Brain pericyte (primary cell): ENCODE data around the gene EPM2A.

Source experiments
- DNase-seq: peaks from one replicate; pipeline ENCODE4 v3.0.0-alpha.2; 2012; ENCODE audit warnings: low read depth, low spot score

Gene EPM2A

DNA sequence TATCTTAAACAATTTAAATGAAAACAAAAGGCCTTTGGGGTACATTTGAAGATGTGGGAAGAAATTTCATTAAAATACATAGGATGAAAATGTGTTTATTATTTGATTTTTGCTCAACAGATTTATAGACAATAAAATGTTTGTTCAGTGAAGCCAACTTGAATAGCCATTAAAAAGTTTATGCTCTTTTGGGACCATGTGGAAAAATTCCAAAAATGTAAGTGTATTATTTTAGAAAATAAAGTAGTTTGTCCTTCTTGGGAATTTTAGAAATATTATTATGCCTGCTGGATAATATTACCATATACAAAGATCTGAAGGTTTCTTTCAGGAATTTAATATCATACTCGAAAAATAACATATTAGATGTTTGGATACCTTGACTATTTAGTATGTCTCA lies 131.3 kb downstream of the EPM2A start:
- no peak for DNase-seq

DNA sequence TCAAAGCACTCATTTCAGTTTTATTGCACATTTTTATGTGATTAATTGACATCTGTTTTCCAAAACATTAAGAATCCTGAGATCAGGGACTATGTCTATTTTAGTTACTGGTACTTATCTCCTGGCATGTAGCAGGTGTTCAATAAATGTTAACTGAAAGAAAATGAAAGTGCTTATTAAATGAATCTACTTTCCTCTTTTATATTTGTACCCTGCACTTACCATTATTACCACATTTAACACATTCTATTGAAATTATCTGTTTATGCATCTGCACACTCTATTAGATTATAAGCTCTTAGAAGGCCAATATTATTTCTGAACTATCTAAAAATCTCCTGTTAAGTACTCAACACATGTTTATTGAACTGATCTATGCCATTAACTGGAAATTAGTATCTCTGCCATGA lies 131.9 kb downstream of the EPM2A start:
- DNase-seq: no peak

DNA sequence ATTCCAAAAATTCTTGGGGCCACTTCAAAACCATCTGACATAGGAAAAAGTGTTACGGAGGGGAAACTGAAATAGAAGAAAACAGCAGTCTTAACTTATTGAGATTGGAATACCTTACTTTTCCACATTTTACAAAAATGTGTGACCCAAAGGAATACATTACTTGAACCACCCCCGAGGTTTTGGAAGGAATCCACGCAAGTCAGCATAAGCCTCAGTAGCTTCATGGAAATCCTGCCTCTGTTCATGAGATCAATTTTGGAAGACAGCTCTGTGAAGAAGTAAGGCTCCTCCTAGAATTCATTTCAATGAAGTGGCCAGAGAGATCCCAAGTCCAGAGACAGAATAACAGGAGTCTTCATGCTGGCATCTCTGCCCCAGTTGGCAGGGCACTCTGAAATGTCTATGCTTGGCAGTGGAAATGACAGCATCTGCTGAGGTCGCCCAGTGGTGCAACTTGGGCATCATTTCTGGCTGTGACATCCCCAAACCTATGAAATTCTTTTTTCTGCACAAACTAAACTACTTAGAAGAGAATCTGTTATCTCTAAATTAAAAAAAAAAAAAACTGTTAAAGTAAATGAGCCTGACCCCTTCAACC lies 132.5 kb downstream of the EPM2A start:
- DNase-seq: no peak

DNA sequence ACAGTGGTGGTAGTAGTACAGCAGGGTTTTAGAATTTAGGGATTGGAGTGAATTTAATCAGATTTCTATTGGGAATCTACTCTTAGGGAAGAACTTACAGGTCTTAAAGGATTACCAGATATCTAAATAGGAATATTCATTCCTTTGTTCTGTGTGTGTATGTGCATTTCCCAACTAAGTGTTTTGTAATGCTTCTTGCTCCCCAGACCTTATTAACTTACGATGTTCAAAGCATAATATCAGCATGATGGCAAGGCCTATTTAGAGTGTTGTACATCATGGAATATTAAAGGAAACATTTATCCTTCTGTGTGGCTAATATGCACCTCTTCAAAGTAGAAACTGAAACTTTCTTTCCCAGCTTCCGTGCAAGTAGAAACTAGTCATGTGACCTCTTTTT lies 133.9 kb downstream of the EPM2A start:
- no peak for DNase-seq

DNA sequence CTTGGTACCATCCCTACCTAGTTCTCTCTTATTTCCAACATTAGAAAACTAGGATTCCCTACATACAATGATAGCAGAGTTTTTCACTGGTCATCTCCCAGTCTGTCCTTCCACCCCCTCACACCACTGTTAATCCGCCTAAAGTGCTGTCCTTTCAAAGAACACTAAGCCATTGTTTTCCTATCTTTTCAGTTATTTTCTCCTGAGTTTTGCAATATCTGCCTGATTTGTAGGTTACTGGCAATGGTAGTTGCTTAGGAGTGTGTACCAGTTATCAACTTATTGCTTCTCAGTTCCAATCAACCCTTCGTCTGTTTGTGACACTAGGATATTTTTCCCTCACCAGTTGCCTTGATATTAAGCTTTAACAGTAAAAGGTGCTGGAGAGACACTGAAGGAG lies 135.0 kb downstream of the EPM2A start:
- no peak for DNase-seq

DNA sequence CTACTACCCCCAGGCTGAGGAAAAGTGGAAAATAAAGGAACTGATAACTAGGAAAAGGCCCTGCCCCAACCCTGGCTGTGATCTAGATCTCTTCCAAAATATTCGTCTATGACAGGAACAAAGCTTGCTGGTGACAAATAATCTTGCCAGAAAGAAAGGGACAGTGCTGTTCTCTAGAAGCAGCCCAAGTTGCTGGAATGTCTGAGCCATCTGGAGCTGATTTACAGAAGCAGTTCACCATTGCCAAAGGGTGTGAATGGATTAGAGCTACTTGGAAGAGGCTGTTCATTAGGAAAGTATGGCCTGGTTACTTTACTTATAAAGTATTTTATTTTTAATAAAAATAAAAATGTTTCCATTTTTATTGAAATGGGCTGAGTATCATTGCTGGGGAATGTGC lies 146.3 kb downstream of the EPM2A start:
- DNase-seq: no peak

DNA sequence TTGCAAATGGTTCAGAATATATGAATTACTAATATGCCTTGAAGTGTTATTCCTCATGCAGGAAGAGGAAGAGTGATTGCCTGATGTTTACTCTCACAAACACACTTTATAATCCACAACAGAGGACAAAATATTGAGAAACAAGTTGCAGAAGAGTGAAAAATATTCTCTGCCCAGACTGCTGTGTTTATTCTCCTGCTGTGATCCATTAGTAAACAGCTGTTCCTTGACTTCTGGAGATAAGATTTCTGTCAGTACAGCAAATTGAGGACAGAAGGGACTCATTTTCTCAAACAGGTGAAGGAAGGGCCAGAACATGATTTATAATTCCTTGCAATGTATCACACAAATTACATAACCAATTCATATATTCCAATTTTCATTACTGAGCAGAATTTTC lies 148.0 kb downstream of the EPM2A start:
- DNase-seq: no peak

DNA sequence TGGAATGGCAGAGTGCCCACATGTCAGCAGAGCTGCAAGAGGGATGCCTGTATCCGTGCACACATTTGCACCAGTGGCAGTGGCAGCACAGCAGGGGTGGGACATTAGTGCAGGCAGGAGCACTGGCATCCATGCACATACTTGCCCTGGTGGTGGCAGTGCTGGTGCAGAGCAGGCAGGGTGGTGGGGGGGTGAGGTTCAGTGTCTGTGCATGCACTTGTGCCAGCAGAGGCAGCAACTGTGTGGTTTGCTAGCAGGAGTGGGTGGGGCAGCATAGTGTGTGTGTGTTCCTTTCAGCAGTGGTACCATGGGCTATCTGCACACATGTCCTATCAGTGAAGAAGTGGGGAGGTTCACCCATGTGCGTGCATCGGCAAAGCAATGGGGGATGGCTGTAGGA lies 151.6 kb downstream of the EPM2A start:
- no peak for DNase-seq
